GM12878 (cell line): ENCODE data around the gene SCRG1. TPM values are rescaled to one million over a fixed set of nuclear protein-coding genes. Genes with fewer than 3 reads are reported as not detected.

Source experiments
- BHLHE40 ChIP-seq, 2 experiments: fragments of 450-650 bp in 1 of 2; IDR thresholded peaks; 2 replicates each; pipeline ENCODE4 v1.6.1; 2011 to 2017; ENCODE audit warnings: low read depth in 2 of 2, borderline replicate concordance in 1 of 2, improper control_type of control experiment in 1 of 2, low read length in 1 of 2, mild to moderate bottlenecking in 1 of 2
- BMI1 ChIP-seq: fragments of 450-650 bp; IDR thresholded peaks from 2 replicates; pipeline ENCODE4 v1.6.1; 2016; ENCODE audit warnings: mild to moderate bottlenecking, moderate library complexity, borderline replicate concordance
- HDAC6 ChIP-seq: fragments of 200-600 bp; sonication (generic); IDR thresholded peaks from one replicate; pipeline ENCODE4 v1.8.0; 2017; ENCODE audit warnings: antibody characterized with exemption; ENCODE audit not compliant: unreplicated experiment
- MAX ChIP-seq: IDR thresholded peaks from 2 replicates; pipeline ENCODE4 v1.6.1; 2012; ENCODE audit warnings: low read depth, low read length, improper control_type of control experiment
- NKRF ChIP-seq: fragments of 450-650 bp; conservative IDR thresholded peaks from 2 replicates; pipeline ENCODE4 v1.6.1; 2017; ENCODE audit warnings: mild to moderate bottlenecking, moderate library complexity
- NR2F1 ChIP-seq: fragments of 450-650 bp; conservative IDR thresholded peaks from 2 replicates; pipeline ENCODE4 v1.6.1; 2017; ENCODE audit warnings: mild to moderate bottlenecking
- ZBTB11 ChIP-seq: fragments of 450-650 bp; formaldehyde crosslinking; IDR thresholded peaks from 2 replicates; pipeline ENCODE4 v1.5.0; 2022; ENCODE audit warnings: mild to moderate bottlenecking, missing genetic modification characterization
- ZNF207 ChIP-seq: fragments of 450-650 bp; IDR thresholded peaks from 2 replicates; pipeline ENCODE4 v1.6.1; 2014; ENCODE audit warnings: antibody characterized with exemption, mild to moderate bottlenecking, borderline replicate concordance
- ZNF274 ChIP-seq: IDR thresholded peaks from one replicate; pipeline ENCODE4 v1.8.0; 2011; ENCODE audit not compliant: insufficient read length, insufficient read depth
- polyA plus RNA-seq, 11 experiments: library from polyadenylated mRNA; depleted of rRNA in 4 of 11; unstranded in 6 of 11; stranded (reverse) in 5 of 11; fragments of >200 nt; fragmentation: Nextera tagmentation in 4 of 11; fragmentation: Illumina TruSeq in 1 of 11; extraction: Ambion mirVana in 4 of 11; extraction: Trizol in 1 of 11; gene quantifications; 1 replicate in 1 of 11; 2 replicates in 10 of 11; pipeline versions ENCODE4 v1.2.1 to v1.2.3, GENCODE V29; 2011 to 2016; ENCODE audit warnings: inconsistent platforms in 2 of 11, missing spikeins in 2 of 11, low read depth in 1 of 11
- total RNA-seq, 4 experiments: library from RNA; depleted of rRNA in 3 of 4; stranded (reverse); fragments of >200 nt in 3 of 4; fragmentation: Illumina TruSeq in 1 of 4; extraction: Trizol in 1 of 4; gene quantifications; 2 replicates each; pipeline versions ENCODE4 v1.2.1 to v1.2.3, GENCODE V29; 2013 to 2021

SCRG1 gene
- total and polyA plus RNA-seq, 10 of the 15 experiments (the other 5 are each of a cell fraction or from before 2014, with no cell fraction given): 0.02 to 0.58 (median 0.54) TPM; not detected in 7

DNA sequence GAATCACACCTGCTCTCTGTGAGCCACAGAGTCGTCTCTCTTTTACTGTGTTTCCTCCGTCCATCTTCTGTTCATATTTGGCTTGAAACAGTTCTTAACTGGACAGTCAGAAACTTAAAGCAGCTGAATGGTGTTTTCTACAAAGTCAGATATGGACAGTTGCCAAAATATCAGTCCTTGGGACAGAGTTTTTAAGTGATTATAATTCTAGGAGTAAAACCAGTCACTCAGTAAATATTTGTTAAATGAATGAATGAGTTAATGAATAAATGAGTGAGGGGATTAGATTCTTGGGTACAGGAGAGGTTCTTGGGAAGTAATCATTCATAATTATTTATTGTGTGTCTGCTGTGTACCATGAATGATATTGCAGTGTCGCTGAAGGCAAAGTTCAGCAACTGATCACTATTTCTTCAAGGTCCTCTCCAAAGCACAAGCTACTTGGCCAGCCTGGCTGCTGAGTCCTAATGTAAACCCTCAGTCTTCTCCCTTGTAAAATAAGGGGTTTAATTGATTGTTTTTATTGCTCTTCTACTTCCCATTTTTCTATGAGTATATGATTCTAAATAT lies 5.5 kb upstream of the SCRG1 start (continued):
- TF ChIP-seq NKRF (no peak), NR2F1 (no peak), BHLHE40 (IDR thresholded peaks at IDR 0.05; ENCODE audit: borderline replicate concordance in 1 of 2, low read depth in 2 of 2, low read length in 1 of 2) (no peak), ZNF207 (no peak), ZBTB11 (no peak), BMI1 (no peak), ZNF274 (no peak), HDAC6 (no peak), MAX (no peak)
